Measurements from ENCODE around the gene FXYD3. TPM values are rescaled to one million over a fixed set of nuclear protein-coding genes. Genes with fewer than 3 reads are reported as not detected.
"Not testable (repeated sequence)": the region's sequence is repeated elsewhere in the genome, so short reads cannot be mapped to it uniquely, and the experiment has no call there.

Gene FXYD3
- total RNA-seq, 1 donor from 2014 or later, result not detected

GRCh38 chr19:35140962-35141836 is 25.6 kb downstream of the FXYD3 start:
- DNase-seq (ENCODE audit: extremely low read depth, low read depth, low spot score), result no peak

GRCh38 chr19:35141837-35142605 is 26.4 kb downstream of the FXYD3 start:
- DNase-seq (ENCODE audit: extremely low read depth, low read depth, low spot score), result no peak

DNA sequence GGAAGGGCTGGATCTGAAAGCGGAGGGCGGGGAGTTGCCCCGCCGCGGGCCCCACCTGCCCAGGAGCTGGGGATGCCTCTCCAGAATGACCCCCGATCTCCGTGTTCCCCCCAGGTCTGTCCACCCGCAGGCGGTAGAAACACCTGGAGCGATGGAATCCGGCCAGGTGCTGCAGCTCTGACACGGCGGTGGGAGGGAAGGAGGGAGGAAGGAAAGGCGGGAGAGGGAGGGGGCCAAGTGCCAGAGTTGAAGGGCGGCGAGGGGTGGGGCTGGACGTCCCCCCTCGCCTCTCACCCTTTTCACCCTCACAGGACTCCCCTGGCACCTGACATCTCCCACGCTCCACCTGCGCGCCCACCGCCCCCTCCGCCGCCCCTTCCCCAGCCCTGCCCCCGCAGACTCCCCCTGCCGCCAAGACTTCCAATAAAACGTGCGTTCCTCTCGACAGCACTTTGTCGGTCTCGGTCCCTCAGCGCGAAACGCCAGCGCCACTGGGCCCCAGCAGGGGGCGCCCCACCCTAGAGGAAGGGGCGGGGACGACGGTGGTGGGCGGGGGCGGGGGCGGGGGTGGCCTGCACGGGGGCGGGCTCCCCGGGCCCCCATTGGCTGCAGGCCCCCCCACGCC is 27.1 kb downstream of the FXYD3 start:
- DNase-seq (ENCODE audit: extremely low read depth, low read depth, low spot score), result no peak

DNA sequence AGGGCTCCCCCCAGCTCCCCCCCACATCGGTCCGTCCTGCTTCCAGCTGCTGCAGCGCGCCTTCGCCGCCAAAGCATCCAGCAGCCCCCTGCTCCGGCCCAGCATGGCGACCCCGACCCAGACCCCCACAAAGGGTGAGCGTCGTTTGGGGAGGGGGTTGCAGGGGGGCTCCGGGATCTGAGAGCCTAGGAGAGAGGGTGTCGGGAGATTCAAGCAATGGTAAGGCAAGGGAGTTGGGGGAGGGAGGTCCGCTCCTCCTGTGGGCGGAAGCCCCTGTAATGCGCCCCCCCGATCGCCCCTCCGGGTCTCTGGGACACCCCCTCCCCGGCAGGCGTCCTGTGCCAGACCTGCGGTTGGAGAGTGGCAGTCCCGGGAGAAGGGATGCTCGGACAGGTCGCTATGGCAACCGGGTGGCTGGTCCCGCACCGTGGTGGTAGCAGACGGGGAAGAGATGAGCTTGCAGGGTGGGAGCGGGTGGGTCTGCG is 27.6 kb downstream of the FXYD3 start, which contains the start of gene FXYD7:
TSS of gene FXYD7 (plus strand) at position 25 of the 485 bp plus-strand sequence. CDS start at position 104, 79 bp downstream.
- DNase-seq (ENCODE audit: extremely low read depth, low read depth, low spot score), result no peak

DNA sequence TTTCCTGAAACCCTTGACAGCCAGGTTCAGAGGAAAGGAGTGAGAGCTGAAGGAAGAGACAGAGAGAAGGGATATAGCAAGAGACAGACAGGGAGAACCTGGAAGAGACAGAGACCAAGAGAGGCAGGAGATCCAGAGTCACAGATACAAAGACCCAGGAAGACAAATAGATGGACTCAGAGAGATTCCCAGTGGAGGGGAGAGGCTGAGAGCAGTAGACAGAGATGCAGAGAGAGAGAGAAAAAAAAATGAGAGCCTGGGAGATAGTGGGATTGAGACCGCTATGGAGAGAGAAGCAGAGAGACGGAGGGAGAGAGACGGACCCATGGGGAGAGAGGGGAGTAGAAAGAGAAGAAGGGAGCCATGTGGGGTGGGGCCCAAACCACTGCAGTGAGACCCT is 28.2 kb downstream of the FXYD3 start:
- no peak for DNase-seq (ENCODE audit: extremely low read depth, low read depth, low spot score)

- no peak for DNase-seq (ENCODE audit: extremely low read depth, low read depth, low spot score)
Observed at GRCh38 chr19:35144259-35144599, 28.6 kb downstream of the FXYD3 start.

GRCh38 chr19:35144600-35145436 is 29.2 kb downstream of the FXYD3 start:
- DNase-seq (ENCODE audit: extremely low read depth, low read depth, low spot score), result no peak

- no peak for DNase-seq (ENCODE audit: extremely low read depth, low read depth, low spot score)
Observed at GRCh38 chr19:35146746-35147459, 31.3 kb downstream of the FXYD3 start.

DNA sequence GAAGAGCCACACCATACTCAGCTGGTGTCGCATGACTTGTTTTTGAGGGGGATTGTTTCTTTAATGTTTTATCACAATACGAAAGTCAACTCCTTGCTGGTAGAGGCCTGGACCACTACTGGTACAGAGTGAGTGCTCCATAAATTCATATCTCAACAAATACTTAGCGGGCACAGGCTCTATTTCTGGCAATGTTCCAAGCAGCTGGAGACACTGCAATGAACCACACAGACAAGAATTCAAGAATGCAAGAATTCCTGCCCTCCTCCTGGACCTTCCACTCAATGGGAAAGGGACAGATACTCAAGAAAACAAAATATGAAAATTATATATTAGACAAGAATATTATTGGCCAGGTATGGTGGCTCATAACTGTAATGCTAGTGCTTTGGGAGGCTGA is 33.8 kb downstream of the FXYD3 start:
- DNase-seq (ENCODE audit: extremely low read depth, low read depth, low spot score), result no peak

DNA sequence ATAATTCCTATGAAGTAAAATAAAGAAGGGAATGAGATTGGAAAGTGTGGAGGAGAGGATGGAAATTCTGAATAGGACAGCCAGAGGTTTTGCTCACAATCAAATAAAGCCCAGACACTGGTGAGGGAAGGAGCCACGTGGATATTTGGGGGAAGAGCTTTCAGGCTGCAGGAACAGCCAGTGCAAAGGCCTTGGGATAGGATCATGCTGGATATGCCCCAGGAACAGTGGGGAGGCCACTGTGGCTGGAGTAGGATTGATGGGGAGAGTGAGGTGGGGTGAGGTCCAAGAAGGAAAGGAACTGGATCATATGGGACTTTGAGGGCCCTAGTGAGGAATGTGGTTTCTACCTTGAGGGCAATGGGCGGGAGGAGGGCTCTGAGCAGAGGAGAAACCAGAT is 34.8 kb downstream of the FXYD3 start:
- DNase-seq (ENCODE audit: extremely low read depth, low read depth, low spot score), result no peak

- no peak for DNase-seq (ENCODE audit: extremely low read depth, low read depth, low spot score)
Observed at GRCh38 chr19:35151273-35152065, 35.8 kb downstream of the FXYD3 start.

GRCh38 chr19:35153129-35153522 is 37.5 kb downstream of the FXYD3 start:
- not testable (repeated sequence) for DNase-seq (ENCODE audit: extremely low read depth, low read depth, low spot score)

DNA sequence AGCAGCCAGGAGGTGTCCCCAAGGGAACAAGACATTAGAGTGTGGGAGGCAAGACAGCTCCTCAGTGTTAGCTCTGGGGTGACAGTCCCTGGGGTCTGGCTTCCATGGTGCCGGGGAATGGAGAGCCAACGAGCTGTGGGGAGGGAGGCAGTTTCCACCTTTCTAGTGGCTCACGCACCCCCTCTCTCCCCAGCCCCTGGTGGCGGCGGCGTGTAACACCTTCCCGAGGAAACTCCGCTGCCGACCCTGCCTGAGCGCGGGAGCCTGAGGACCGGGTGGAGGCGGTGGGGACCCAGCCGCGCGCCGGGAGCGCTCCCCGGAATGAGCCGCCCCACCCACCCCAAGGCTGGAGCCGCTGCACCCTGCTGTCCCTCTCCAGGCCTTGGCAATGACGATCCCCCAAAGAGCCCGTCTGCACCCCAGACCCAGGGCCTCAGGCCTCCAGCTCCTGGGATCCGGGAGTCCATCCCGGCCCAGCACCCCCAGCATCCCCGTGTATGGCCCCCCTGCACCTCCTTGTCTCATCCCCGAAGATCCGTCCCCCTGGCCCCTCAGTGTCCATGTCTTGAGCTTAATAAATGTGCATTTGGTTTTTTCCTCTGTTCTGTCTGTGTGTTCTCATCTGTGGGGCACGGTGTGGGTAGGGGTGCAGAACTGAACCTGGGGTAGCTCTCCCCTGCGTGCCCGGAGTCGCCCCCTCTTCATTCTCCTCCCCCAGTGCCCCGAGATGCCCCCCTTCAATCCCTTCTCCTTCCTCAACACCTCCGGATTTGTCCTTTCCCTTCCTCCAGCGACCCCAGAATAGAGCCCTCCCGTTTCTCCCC is 38.3 kb downstream of the FXYD3 start:
- no peak for DNase-seq (ENCODE audit: extremely low read depth, low read depth, low spot score)

- no peak for DNase-seq (ENCODE audit: extremely low read depth, low read depth, low spot score)
Observed at GRCh38 chr19:35154525-35155406, 39.1 kb downstream of the FXYD3 start, which contains the start of gene FXYD5. Gene FXYD5 (plus strand): TSS chr19:35154735. CDS start chr19:35155551, 816 bp downstream.

DNA sequence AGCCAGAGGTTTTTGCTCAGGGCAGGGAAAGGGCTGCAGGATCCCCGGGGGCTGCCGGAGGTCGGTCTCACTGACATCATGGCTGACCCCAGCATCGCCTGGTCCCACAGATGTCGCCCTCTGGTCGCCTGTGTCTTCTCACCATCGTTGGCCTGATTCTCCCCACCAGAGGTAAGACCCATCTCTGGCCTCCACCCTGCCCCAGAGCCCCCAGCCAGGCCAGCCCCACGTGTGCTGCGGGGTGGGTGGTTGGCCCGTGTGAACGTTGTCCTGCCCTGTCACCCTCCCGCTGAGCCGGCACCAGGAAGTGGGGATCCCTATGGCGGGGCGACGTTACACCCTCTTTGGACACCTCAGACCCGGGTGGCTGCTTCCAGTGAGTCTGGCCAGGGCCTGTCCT is 39.8 kb downstream of the FXYD3 start:
- DNase-seq (ENCODE audit: extremely low read depth, low read depth, low spot score), result no peak

DNA sequence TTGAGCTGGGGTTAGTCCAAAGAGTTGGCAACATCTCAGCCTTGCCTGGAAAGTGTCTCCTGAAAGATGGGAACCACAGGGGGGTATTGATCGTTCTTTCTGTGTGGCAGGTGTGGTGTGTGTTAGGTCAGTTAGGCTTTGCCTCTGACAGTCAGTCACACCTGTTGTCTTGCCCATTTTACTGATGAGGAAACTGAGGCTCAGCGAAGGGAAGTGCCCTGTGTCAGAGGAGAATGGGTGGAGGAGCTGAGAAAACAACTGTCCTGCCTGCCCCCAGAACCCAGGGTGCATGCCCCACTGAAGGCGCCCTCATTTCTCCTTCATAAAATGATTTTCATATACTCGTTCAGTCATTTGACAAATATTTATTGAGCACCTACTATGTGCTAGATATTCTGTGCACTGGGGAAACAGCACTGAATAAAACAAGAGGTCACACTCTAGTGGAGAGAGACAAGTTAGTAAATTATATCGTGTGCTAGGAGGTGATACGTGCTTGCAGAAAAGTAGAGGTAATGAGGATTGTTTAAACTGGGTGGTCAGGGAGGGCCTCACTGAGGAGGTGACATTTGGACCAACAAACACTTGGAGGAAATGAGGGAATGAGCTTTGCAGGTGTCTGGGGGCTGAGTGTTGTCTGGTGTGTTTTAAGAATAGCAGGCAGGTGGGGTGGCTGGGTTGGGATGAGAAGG is 40.5 kb downstream of the FXYD3 start:
- DNase-seq (ENCODE audit: extremely low read depth, low read depth, low spot score), result no peak

DNA sequence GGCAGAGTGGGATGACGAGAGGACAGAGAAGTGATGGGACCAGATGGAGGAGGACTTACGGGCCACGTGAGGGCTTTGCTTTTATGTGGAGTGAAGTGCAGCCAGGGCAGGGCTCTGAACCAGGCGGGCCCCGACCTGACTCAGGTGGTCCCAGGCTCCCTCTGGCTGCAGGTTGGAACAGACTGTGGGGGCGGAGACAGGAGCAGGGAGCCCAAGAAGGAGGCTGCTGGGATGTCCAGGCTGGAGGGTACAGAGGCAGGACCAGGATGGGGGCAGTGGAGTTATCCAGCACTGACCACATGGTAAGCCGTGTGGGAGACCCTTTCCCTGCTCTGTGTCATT is 41.0 kb downstream of the FXYD3 start:
- DNase-seq (ENCODE audit: extremely low read depth, low read depth, low spot score), result no peak

All from glomerular endothelial cell (primary cell).